ENCODE measurements around the gene HOGA1. TPM values are rescaled to one million over a fixed set of nuclear protein-coding genes. Genes with fewer than 3 reads are reported as not detected.
A peak's percentile ranks its signal among the peaks of the same experiment; 100 is the strongest.
"Not testable (repeated sequence)": the region's sequence is repeated elsewhere in the genome, so short reads cannot be mapped to it uniquely, and the experiment has no call there.

The HOGA1 gene
- polyA plus RNA-seq, 1 donor = 0.90 TPM

- DNase-seq (ENCODE audit: low read depth) = no peak
Observed at GRCh38 chr10:97608991-97609561, 24.9 kb downstream of the HOGA1 start.

- no peak for DNase-seq (ENCODE audit: low read depth)
Observed at GRCh38 chr10:97611473-97611872, 27.3 kb downstream of the HOGA1 start.

- DNase-seq (ENCODE audit: low read depth) = peak; percentile 29
Observed at GRCh38 chr10:97612386-97612785, 28.2 kb downstream of the HOGA1 start.

GRCh38 chr10:97618285-97618684 is 34.1 kb downstream of the HOGA1 start:
- no peak for DNase-seq (ENCODE audit: low read depth)

GRCh38 chr10:97618733-97619132 is 34.5 kb downstream of the HOGA1 start:
- DNase-seq (ENCODE audit: low read depth) = no peak

GRCh38 chr10:97623277-97623676 is 39.1 kb downstream of the HOGA1 start:
- DNase-seq (ENCODE audit: low read depth) = no peak

- no peak for DNase-seq (ENCODE audit: low read depth)
Observed at GRCh38 chr10:97627731-97628130, 43.5 kb downstream of the HOGA1 start.

- no peak for DNase-seq (ENCODE audit: low read depth)
Observed at GRCh38 chr10:97628228-97628627, 44.0 kb downstream of the HOGA1 start.

GRCh38 chr10:97629289-97629688 is 45.1 kb downstream of the HOGA1 start:
- no peak for DNase-seq (ENCODE audit: low read depth)

- no peak for DNase-seq (ENCODE audit: low read depth)
Observed at GRCh38 chr10:97631098-97631497, 46.9 kb downstream of the HOGA1 start.

- peak; percentile 62 for DNase-seq (ENCODE audit: low read depth)
Observed at GRCh38 chr10:97632949-97633884, 49.0 kb downstream of the HOGA1 start, which contains the start of gene MORN4. Gene MORN4 (minus strand): TSS chr10:97633500. CDS start chr10:97619653, 13,847 bp downstream.

- no peak for DNase-seq (ENCODE audit: low read depth)
Observed at GRCh38 chr10:97633921-97634320, 49.7 kb downstream of the HOGA1 start.

GRCh38 chr10:97635577-97635976 is 51.4 kb downstream of the HOGA1 start:
- DNase-seq (ENCODE audit: low read depth) = no peak

GRCh38 chr10:97639090-97639489 is 54.9 kb downstream of the HOGA1 start:
- not testable (repeated sequence) for DNase-seq (ENCODE audit: low read depth)

GRCh38 chr10:97640174-97640867 is 56.1 kb downstream of the HOGA1 start, which contains the start of gene PI4K2A:
Gene PI4K2A (plus strand): TSS chr10:97640671. CDS start chr10:97640743, 72 bp downstream.
- DNase-seq (ENCODE audit: low read depth) = peak; percentile 92

- DNase-seq (ENCODE audit: low read depth) = no peak
Observed at GRCh38 chr10:97640868-97641811, 57.0 kb downstream of the HOGA1 start.

GRCh38 chr10:97642471-97643159 is 58.4 kb downstream of the HOGA1 start:
- DNase-seq (ENCODE audit: low read depth) = not testable (repeated sequence)

- DNase-seq (ENCODE audit: low read depth) = no peak
Observed at GRCh38 chr10:97643441-97643985, 59.3 kb downstream of the HOGA1 start.

- no peak for DNase-seq (ENCODE audit: low read depth)
Observed at GRCh38 chr10:97644936-97645335, 60.7 kb downstream of the HOGA1 start.

- DNase-seq (ENCODE audit: low read depth) = no peak
Observed at GRCh38 chr10:97647556-97647955, 63.4 kb downstream of the HOGA1 start.

Measured in forelimb muscle (tissue), 1 donor.